HG02642 (cell line): ENCODE measurements around the gene FAF1.
"Not testable (repeated sequence)": the region's sequence is repeated elsewhere in the genome, so short reads cannot be mapped to it uniquely, and the experiment has no call there.

Source experiments
- ATAC-seq: cut with Tn5 transposase; IDR thresholded peaks from one replicate; pipeline ENCODE4 v1.9.1; 2021; ENCODE audit warnings: mild to moderate bottlenecking; ENCODE audit not compliant: unreplicated experiment, poor library complexity

Gene FAF1

GRCh38 chr1:50967416-50968157, 7.5 kb upstream of the FAF1 start:
- ATAC-seq, result no peak

- ATAC-seq, result no peak
Observed at GRCh38 chr1:50966991-50967390, 6.9 kb upstream of the FAF1 start.

DNA sequence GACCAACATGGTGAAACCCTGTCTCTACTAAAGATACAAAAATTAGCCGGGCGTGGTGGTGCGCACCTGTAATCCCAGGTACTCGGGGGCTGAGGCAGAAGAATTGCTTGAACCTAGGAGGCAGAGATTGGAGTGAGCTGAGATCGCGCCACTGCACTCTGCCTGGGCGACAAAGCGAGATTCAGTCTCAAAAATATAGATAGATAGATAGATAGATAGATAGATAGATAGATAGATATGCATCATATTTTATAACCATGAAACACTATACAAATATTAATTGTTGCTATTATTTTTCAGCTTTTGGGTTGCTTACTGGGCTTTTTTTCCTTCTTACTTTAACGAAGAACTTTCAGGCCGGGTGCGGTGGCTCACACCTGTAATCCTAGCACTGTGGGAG, 4.8 kb upstream of the FAF1 start:
- ATAC-seq, result no peak

DNA sequence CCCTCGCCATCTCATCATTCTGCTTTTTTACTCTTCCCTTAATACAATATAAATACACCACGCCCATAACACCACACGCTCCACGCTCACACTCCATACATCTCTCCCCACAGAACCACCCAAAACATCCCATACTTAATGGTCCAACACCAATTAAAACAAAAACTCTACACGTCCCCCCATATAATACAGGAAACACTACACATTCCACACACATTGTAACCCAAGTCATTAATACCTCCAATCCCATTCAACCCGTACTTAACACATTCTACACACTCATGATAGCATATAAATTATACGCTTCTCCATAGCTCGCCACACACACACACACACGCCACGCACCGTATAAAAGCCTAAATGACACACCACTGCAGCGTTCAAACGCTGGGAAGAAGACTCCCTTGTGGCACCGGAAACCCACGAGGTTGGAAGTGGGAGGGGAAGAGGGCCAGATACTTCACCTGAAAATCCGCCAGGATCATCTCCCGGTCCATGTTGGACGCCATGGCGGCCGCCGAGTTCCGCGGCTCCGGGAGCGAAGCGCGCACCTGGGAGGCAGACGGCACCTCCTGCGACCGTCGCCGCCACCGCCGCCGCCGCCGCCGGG, 659 bp downstream of the FAF1 start:
- no peak for ATAC-seq

DNA sequence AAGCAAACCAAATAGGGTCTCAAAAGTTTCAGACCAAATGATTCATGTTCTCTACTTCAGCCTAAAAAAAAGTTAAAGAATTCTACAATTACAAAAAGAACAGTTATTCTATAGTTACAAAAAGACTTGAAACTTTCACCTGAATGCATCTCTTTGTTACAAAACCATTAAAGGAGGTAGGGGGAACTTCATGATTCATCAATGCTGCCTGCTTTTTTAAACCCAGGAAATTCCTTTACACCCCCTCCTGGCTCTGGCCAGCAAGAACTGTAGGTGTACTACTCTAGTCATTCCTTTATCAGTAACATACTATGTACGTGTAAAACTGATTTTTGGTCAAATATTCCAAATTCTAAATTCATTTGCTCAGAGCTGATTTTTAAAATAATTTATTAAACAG, 5.0 kb downstream of the FAF1 start:
- ATAC-seq, result no peak

DNA sequence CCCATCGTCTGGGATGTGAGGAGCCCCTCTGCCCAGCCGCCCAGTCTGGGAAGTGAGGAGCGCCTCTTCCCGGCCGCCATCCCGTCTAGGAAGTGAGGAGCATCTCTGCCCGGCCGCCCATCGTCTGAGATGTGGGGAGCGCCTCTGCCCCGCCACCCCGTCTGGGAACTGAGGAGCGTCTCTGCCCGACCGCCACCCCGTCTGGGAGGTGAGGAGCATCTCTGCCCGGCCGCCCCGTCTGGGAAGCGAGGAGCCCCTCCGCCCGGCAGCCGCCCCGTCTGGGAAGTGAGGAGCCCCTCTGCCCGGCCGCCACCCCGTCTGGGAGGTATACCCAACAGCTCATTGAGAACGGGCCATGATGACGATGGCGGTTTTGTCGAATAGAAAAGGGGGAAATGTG, 7.5 kb downstream of the FAF1 start:
- ATAC-seq, result not testable (repeated sequence)

DNA sequence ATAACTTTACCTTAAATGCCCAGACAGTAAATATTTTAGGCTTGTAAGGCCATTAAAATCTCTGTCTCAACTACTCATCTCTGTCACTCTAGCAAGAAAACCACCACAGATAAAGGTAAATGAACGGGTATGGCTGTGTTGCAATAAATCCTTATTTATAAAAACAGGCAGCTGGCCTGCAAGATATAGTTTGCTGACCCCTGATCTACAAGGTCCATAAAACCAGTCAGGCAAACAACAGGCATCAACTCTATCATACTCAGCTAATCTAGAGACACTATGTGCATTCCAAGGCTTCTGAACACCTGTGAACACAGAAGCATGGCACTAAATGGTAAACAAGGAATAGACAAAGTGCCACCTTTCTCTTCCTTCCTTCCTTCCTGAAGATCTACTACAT, 9.7 kb downstream of the FAF1 start:
- ATAC-seq, result no peak

- no peak for ATAC-seq
Observed at GRCh38 chr1:50949286-50949982, 10.6 kb downstream of the FAF1 start.

- ATAC-seq, result no peak
Observed at GRCh38 chr1:50942334-50942733, 17.7 kb downstream of the FAF1 start.

- no peak for ATAC-seq
Observed at GRCh38 chr1:50940291-50940690, 19.8 kb downstream of the FAF1 start.

GRCh38 chr1:50936321-50936720, 23.7 kb downstream of the FAF1 start:
- ATAC-seq, result no peak

DNA sequence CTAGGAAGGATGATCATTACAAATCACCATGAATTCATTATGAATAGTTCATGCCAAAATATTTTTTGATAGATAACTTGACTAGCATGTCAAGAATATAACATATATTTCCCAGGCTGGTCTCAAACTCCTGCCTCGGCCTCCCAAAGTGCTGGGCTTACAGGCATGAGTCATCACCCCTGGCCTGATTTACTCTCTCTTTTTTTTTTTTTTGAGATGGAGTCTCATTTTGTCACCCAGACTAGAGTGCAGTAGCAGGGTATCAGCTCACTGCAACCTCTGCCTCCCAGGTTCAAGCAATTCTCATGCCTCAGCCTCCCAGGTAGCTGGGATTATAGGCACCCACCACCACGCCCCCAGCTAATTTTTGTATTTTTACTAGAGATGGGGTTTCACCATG, 24.8 kb downstream of the FAF1 start:
- not testable (repeated sequence) for ATAC-seq

GRCh38 chr1:50934838-50935237, 25.2 kb downstream of the FAF1 start:
- ATAC-seq, result no peak

GRCh38 chr1:50933770-50934169, 26.3 kb downstream of the FAF1 start:
- not testable (repeated sequence) for ATAC-seq

DNA sequence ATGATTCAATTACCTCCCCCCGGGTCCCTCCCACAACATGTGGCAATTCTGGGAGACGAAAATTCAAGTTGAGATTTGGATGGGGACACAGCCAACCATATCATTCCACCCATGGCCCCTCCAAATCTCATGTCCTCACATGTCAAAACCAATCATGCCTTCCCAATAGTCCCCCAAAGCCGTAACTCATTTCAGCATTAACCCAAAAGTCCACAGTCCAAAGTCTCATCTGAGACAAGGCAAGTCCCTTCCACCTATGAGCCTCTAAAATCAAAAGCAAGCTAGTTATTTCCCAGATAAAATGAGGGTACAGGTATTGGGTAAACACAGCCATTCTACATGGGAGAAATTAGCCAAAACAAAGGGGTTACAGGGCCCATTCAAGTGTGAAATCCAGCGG, 28.0 kb downstream of the FAF1 start:
- ATAC-seq, result not testable (repeated sequence)

DNA sequence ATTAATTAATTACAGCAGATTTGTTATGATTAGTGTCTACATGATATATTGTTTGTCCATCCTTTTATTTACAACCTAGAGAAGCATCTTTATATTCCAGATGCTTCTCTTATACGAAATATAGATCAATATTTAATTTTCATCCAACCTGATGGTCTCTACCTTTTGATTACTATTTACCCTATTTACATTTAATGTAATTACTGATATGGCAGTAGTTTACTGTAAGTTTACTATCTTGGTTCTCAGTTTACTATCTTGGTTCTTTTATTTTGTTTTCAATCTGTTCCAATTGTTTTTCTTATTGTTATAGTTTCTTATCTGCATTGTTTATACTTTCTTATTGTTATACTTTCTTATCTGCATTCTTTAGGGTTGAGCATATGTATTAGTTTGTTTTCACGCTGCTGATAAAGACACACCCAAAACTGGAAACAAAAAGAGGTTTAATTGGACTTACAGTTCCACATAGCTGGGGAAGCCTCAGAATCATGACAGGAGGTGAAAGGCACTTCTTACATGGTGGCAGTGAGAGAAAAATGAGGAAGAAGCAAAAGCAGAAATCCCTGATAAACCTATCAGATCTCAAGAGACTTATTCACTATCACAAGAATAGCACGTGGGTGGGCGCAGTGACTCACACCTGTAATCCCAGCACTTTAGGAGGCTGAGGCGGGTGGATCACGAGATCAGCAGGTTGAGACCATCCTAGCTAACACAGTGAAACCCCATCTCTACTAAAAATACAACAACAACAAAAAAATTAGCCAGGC, 28.9 kb downstream of the FAF1 start:
- ATAC-seq, result no peak

DNA sequence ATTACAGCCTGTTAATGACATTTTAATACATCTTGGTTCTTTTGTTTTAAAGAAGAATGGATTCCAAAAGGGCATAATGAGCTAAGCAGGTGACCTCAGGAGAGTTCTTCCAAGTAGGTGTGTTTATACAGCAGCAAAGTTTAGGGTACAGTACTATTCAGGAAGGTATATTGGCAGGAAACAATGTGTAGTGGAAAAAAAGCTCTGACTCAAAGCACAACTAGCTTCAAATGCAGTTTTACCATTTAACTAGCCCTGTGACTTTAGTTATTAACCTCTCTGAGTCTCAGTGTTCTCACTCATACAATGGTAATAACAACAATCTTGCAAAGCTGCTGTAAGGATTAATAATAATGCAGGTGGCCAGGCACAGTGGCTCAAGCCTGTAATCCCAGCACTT, 29.9 kb downstream of the FAF1 start:
- no peak for ATAC-seq

DNA sequence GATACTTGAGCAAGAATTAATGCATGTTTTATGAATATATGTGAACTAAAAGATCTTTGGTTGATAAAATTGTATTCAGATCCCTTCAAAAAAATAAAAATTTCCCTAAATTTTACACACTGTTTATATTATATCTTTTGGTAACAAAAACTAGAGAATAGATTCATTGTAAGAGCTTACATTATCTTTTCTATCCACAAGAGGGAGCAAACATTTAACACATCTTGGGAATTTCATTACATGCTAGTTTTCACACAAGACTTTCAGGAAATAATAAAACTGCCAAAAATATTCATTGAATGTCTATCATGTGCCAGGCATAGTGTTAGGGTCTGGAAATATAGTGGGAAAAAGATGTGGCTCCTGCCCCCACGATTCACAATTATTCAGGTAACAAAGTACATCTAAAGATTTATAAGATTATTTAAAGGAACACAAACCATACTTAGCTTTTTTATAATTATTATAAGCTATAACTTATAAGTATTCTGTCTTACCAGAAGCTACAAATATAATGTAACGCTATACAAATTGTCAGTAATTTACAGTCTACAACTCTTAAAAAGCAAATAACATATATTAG, 30.6 kb downstream of the FAF1 start:
- no peak for ATAC-seq

- no peak for ATAC-seq
Observed at GRCh38 chr1:50923564-50923963, 36.5 kb downstream of the FAF1 start.

DNA sequence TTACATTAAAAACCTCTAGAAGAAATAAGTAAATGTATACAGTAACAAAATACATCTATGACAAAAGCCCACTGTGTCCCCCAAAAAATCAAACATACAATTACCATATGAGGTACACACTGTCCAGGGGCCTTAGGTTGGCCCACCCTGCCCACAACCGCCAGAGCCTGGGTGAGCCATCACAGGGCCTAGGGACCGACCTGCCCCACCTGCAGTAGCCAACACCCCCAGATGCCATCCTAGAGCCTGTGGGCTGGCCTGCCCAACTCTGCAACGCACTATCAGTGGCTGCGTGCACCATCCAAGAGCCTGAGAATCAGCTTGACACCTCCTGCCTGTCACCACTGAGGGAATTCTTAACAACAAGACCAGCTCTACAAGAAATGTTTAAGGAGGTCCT, 39.0 kb downstream of the FAF1 start:
- no peak for ATAC-seq

DNA sequence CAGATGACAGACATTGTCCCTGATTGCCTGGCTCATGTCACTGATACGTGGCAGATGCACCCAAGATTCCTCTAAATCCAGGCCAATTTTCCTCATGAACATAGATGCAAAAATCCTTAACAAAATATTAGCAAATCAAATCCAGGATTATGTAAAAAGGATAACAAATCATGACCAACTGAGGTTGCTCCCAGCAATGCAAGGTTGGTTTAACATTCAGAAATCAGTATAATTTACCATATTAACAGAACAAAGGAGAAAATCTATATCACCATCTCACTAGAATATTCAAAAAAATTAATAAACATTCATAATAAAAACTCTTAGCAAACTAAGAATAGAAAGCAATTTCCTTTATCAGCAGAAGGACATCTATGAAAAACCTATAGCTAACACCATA, 39.7 kb downstream of the FAF1 start:
- no peak for ATAC-seq
